ENCODE measurements around the gene NALCN. TPM values are rescaled to one million over a fixed set of nuclear protein-coding genes. Genes with fewer than 3 reads are reported as not detected.

Gene NALCN
- total and polyA plus RNA-seq, 2 donors (not counting 1 experiment from before 2014, with no cell fraction given), result not detected

- no peaks in the 10 kb centered on the region for H3K9me3 Mint-ChIP-seq (ENCODE audit: insufficient read depth)
- Histone ChIP-seq H3K4me2 (replicated peaks; ENCODE audit: low read depth, low read length, poor library complexity, severe bottlenecking) (no peak overlapping the region), H3K27ac (ENCODE audit: low read length in 2 of 2) (no peak overlapping the region), H3K36me3 (replicated peaks in 1 of 2; ENCODE audit: control extremely low read depth in 1 of 2, control insufficient read depth in 1 of 2, extremely low read depth in 1 of 2, insufficient read depth in 2 of 2, low read length in 1 of 2) (no peaks in the 10 kb centered on the region), H3K9ac (ENCODE audit: low read length) (no peak overlapping the region), H4K20me1 (ENCODE audit: control insufficient read depth, insufficient read depth, low read length, poor library complexity, severe bottlenecking) (no peaks in the 10 kb centered on the region), H3K27me3 (replicated peaks in 1 of 4; ENCODE audit: control extremely low read depth in 1 of 4, control insufficient read depth in 3 of 4, insufficient read depth in 4 of 4, low read length in 3 of 4) (no peaks in the 10 kb centered on the region), H3K79me2 (ENCODE audit: control insufficient read depth, insufficient read depth, low read length) (no peaks in the 10 kb centered on the region), H3K4me3 (ENCODE audit: control extremely low read depth in 1 of 5, extremely low read depth in 1 of 5, insufficient read depth in 1 of 5, low read depth in 2 of 5, low read length in 4 of 5) (no peak overlapping the region), H3K9me3 (ENCODE audit: control extremely low read depth in 1 of 3, control insufficient read depth in 2 of 3, insufficient read depth in 1 of 3, low read length in 2 of 3) (no peaks in the 10 kb centered on the region), H2AFZ (ENCODE audit: insufficient read depth, low read depth, low read length, poor library complexity, severe bottlenecking) (no peak overlapping the region), H3K4me1 (ENCODE audit: control insufficient read depth in 2 of 2, insufficient read depth in 2 of 2, low read length in 2 of 2) (no peaks in the 10 kb centered on the region)
- H3K4me3 Mint-ChIP-seq, result no peak overlapping the region
- no CpG with 5 or more reads among the region's 2 CpGs for WGBS (ENCODE audit: insufficient coverage)
- POLR2A ChIA-PET, result no interaction called here
- H3K27me3 Mint-ChIP-seq, result no peaks in the 10 kb centered on the region
- CTCF ChIA-PET, result no interaction called here
- no peak for TF ChIP-seq EZH2 (IDR thresholded peaks at IDR 0.05; ENCODE audit: borderline replicate concordance, insufficient read depth, low read depth, low read length, poor library complexity, severe bottlenecking)
- no peak for TF ChIP-seq CTCF (IDR thresholded peaks at IDR 0.05)
- intact Hi-C loops (cut with micrococcal nuclease), result no loop called here
- DNase-seq (no peak), ATAC-seq (ENCODE audit: low read depth) (no peak)
- H3K4me1 Mint-ChIP-seq, result no peaks in the 10 kb centered on the region
- H3K27ac Mint-ChIP-seq, result no peak overlapping the region
Measured at GRCh38 chr13:101382086-101382485, 34.2 kb downstream of the NALCN start.

- Mint-ChIP-seq H3K9me3 (ENCODE audit: insufficient read depth) (peaks cover 7% of the 10 kb centered on the region), H3K27me3 (no peaks in the 10 kb centered on the region), H3K27ac (peak overlapping the region; percentile 23), H3K4me3 (no peak overlapping the region), H3K4me1 (no peaks in the 10 kb centered on the region)
- Histone ChIP-seq H4K20me1 (ENCODE audit: control insufficient read depth, insufficient read depth, low read length, poor library complexity, severe bottlenecking) (no peaks in the 10 kb centered on the region), H3K79me2 (ENCODE audit: control insufficient read depth, insufficient read depth, low read length) (no peaks in the 10 kb centered on the region), H3K4me2 (replicated peaks; ENCODE audit: low read depth, low read length, poor library complexity, severe bottlenecking) (no peak overlapping the region), H3K4me3 (ENCODE audit: control extremely low read depth in 1 of 5, extremely low read depth in 1 of 5, insufficient read depth in 1 of 5, low read depth in 2 of 5, low read length in 4 of 5) (no peak overlapping the region), H3K36me3 (replicated peaks in 1 of 2; ENCODE audit: control extremely low read depth in 1 of 2, control insufficient read depth in 1 of 2, extremely low read depth in 1 of 2, insufficient read depth in 2 of 2, low read length in 1 of 2) (no peaks in the 10 kb centered on the region), H3K27ac (ENCODE audit: low read length in 2 of 2) (no peak overlapping the region), H3K9me3 (ENCODE audit: control extremely low read depth in 1 of 3, control insufficient read depth in 2 of 3, insufficient read depth in 1 of 3, low read length in 2 of 3) (no peaks in the 10 kb centered on the region), H3K4me1 (ENCODE audit: control insufficient read depth in 2 of 2, insufficient read depth in 2 of 2, low read length in 2 of 2) (no peaks in the 10 kb centered on the region), H3K27me3 (replicated peaks in 1 of 4; ENCODE audit: control extremely low read depth in 1 of 4, control insufficient read depth in 3 of 4, insufficient read depth in 4 of 4, low read length in 3 of 4) (no peaks in the 10 kb centered on the region), H3K9ac (ENCODE audit: low read length) (no peak overlapping the region), H2AFZ (ENCODE audit: insufficient read depth, low read depth, low read length, poor library complexity, severe bottlenecking) (no peak overlapping the region)
- DNase-seq, result no peak
- CTCF ChIA-PET, result no interaction called here
- WGBS (ENCODE audit: insufficient coverage), result no CpG with 5 or more reads among the region's 3 CpGs
- TF ChIP-seq EZH2 (IDR thresholded peaks at IDR 0.05; ENCODE audit: borderline replicate concordance, insufficient read depth, low read depth, low read length, poor library complexity, severe bottlenecking), result no peak
- no peak for TF ChIP-seq CTCF (IDR thresholded peaks at IDR 0.05)
- POLR2A ChIA-PET, result no interaction called here
- intact Hi-C loops (cut with micrococcal nuclease), result no loop called here
- no peak for ATAC-seq (ENCODE audit: low read depth)
Measured at GRCh38 chr13:101360525-101360924, 55.8 kb downstream of the NALCN start.

Data from B cell (primary cell).